ENCODE measurements around the gene KLHL29. TPM values are rescaled to one million over a fixed set of nuclear protein-coding genes. Genes with fewer than 3 reads are reported as not detected.

The KLHL29 gene
- total RNA-seq, 1 experiment from 2014 or later: 2.4 TPM

DNA sequence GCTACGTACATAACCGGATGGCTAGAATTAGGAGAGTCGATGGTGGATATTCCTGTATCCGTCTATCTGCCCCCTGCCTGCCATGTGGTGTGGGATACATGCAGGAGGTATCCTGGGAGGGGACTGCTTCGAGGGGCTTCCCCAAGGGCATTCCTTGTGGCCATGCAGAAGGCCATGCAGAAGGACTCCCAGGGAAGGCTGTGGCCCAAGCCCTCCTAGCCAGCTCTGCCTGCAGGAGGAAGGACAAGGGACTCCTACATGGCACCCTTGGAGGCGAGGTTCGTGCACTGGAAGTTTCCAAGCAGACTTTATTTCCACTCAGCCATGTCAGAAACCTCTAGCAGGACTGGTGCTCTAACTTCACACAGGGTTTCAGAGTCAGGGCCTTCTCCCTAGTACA lies 136.1 kb downstream of the KLHL29 start:
- Histone ChIP-seq H2BK5ac (ENCODE audit: insufficient read length, low read length) (no peak overlapping the region), H2BK120ac (ENCODE audit: low read depth, low read length, poor library complexity, severe bottlenecking) (no peak overlapping the region), H3K4me1 (ENCODE audit: insufficient read depth, low read length) (peaks cover 6% of the 10 kb centered on the region), H4K8ac (replicated peaks; ENCODE audit: insufficient read length, low read depth, low read length) (no peak overlapping the region), H3T11ph (ENCODE audit: low read length) (no peak overlapping the region), H3K23me2 (ENCODE audit: insufficient read length, low read depth, low read length, poor library complexity, severe bottlenecking) (no peaks in the 10 kb centered on the region), H4K91ac (ENCODE audit: insufficient read length, low read depth, low read length) (no peak overlapping the region), H3K9ac (ENCODE audit: extremely low read depth, insufficient read length, low read length) (no peak overlapping the region), H3K79me1 (ENCODE audit: insufficient read depth, low read depth, low read length, poor library complexity, severe bottlenecking) (no peaks in the 10 kb centered on the region), H3K18ac (ENCODE audit: insufficient read length, low read depth, low read length) (no peak overlapping the region), H2AK5ac (ENCODE audit: insufficient read length, low read length) (no peak overlapping the region), H3K9me3 (ENCODE audit: control insufficient read depth, low read depth, low read length) (no peaks in the 10 kb centered on the region), H2BK12ac (ENCODE audit: insufficient read length, low read depth, low read length) (no peak overlapping the region), H2AFZ (ENCODE audit: low read length) (no peak overlapping the region), H3K23ac (ENCODE audit: insufficient read length, low read depth, low read length) (no peak overlapping the region), H3K4ac (ENCODE audit: low read depth, low read length) (no peak overlapping the region), H3K4me2 (ENCODE audit: insufficient read depth, insufficient read length, low read length) (no peak overlapping the region), H3K27ac (ENCODE audit: insufficient read length, low read depth, low read length) (no peak overlapping the region), H3K56ac (ENCODE audit: insufficient read length, low read depth, low read length) (no peak overlapping the region), H4K5ac (ENCODE audit: insufficient read length, low read depth, low read length) (no peak overlapping the region), H3K79me2 (ENCODE audit: insufficient read depth, low read length) (no peaks in the 10 kb centered on the region), H3K27me3 (ENCODE audit: insufficient read depth, low read length) (no peaks in the 10 kb centered on the region), H2BK20ac (ENCODE audit: low read depth, low read length, poor library complexity, severe bottlenecking) (no peak overlapping the region), H2BK15ac (ENCODE audit: low read depth, low read length) (no peak overlapping the region), H4K20me1 (ENCODE audit: control insufficient read depth, insufficient read depth, insufficient read length) (no peaks in the 10 kb centered on the region), H3K14ac (ENCODE audit: insufficient read depth, low read length) (no peak overlapping the region)
- H3K9me3 Mint-ChIP-seq: no peaks in the 10 kb centered on the region
- no peaks in the 10 kb centered on the region for H3K36me3 Mint-ChIP-seq (ENCODE audit: insufficient read depth in 1 of 3, low read depth in 3 of 3)
- TF ChIP-seq, protein P1, sequence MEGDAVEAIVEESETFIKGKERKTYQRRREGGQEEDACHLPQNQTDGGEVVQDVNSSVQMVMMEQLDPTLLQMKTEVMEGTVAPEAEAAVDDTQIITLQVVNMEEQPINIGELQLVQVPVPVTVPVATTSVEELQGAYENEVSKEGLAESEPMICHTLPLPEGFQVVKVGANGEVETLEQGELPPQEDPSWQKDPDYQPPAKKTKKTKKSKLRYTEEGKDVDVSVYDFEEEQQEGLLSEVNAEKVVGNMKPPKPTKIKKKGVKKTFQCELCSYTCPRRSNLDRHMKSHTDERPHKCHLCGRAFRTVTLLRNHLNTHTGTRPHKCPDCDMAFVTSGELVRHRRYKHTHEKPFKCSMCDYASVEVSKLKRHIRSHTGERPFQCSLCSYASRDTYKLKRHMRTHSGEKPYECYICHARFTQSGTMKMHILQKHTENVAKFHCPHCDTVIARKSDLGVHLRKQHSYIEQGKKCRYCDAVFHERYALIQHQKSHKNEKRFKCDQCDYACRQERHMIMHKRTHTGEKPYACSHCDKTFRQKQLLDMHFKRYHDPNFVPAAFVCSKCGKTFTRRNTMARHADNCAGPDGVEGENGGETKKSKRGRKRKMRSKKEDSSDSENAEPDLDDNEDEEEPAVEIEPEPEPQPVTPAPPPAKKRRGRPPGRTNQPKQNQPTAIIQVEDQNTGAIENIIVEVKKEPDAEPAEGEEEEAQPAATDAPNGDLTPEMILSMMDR (conservative IDR thresholded peaks at IDR 0.05): no peak
- H3K4me3 Mint-ChIP-seq: no peak overlapping the region
- H3K27ac Mint-ChIP-seq: 0 out of 7 replicates have a peak overlapping the region, but pooled peaks of 1 of the 3 experiments have one; percentile 16
- WGBS (ENCODE audit: extremely low coverage, insufficient read length, low lambda C conversion rate): no CpG with 5 or more reads among the region's 7 CpGs
- no peak for DNase-seq
- peaks cover 37 to 47% of the 10 kb centered on the region in 2 experiments for H3K4me1 Mint-ChIP-seq
- no peaks in the 10 kb centered on the region; the same call in none of the 2 replicates for H3K27me3 Mint-ChIP-seq (ENCODE audit: low read depth)
